ENCODE measurements around the gene TM9SF2. TPM values are rescaled to one million over a fixed set of nuclear protein-coding genes. Genes with fewer than 3 reads are reported as not detected.

TM9SF2 gene
- total and polyA plus RNA-seq, 9 donors: 57.7 to 122 (median 70.6) TPM

Small RNA genes lying within 50 kb of the gene (small RNA-seq; reads per million reads assigned to genes)
- gene AL139035.1: not detected

Other genes starting within 250 kb of the TM9SF2 start
- gene GPR18, start 243.1 kb upstream of the TM9SF2 start, total RNA-seq: under 1 TPM in 1 of 7 donors, not detected in 6; 0.30 TPM
- under 1 TPM in 1 of 2 donors, not detected in 1; 0.73 TPM for gene GPR18, start 243.1 kb upstream of the TM9SF2 start, polyA plus RNA-seq
- gene GPR183, start 194.1 kb upstream of the TM9SF2 start, total RNA-seq: 10 to 100 TPM in 2 of 7 donors, 1 to 10 TPM in 5; 2.4 to 14.6 (median 5.5) TPM
- gene GPR183, start 194.1 kb upstream of the TM9SF2 start, polyA plus RNA-seq: 1 to 10 TPM; 4.7 to 7.6 TPM
- gene CLYBL, start 105.2 kb downstream of the TM9SF2 start, total RNA-seq: 1 to 10 TPM; 2.0 to 7.3 (median 5.7) TPM
- 10 to 100 TPM in 1 of 2 donors, 1 to 10 TPM in 1; 1.9 to 18.7 TPM for gene CLYBL, start 105.2 kb downstream of the TM9SF2 start, polyA plus RNA-seq